Measurements from ENCODE around the gene CRHR2. TPM values are rescaled to one million over a fixed set of nuclear protein-coding genes. Genes with fewer than 3 reads are reported as not detected.

Gene CRHR2
- total RNA-seq, 2 donors from 2014 or later, result not detected

DNA sequence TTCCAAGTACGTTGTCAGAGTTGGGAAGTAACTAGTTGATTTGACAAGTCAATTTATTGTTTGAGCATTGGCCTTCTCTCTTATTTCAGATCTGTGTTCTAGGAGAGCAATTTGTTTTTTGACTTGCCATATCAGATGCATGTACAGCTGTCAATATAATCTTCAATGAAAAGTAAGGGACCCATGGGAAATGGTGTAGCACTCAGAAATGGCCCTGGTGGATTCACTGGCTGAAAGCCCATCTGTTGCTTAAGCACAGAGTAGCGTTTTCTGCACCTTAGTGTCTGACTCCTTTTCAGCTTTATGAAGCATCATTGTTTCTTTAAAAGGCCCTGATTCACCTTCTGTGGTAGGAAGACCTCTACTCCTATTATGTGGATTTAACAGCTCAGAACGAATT, 77.4 kb downstream of the CRHR2 start:
- peaks cover 69% of the 10 kb centered on the region for H3K4me1 Mint-ChIP-seq (ENCODE audit: low read depth)
- no peak for ATAC-seq (replicated peaks in 1 of 2)

More for the DNA sequence above, 77.4 kb downstream of the CRHR2 start:
- DNase-seq, result no peak
- H3K9me3 Mint-ChIP-seq, result no peaks in the 10 kb centered on the region
- H3K27ac Mint-ChIP-seq, result peak overlapping the region; percentile 98
- peaks cover 29 to 78% of the 10 kb centered on the region in 2 donors for H3K36me3 Mint-ChIP-seq (ENCODE audit: insufficient read depth in 2 of 2)
- H3K4me3 Mint-ChIP-seq, result peak overlapping the region in 1 of 2 donors; percentile 91
- H3K27me3 Mint-ChIP-seq (ENCODE audit: low read depth), result no peaks in the 10 kb centered on the region

Other genes with a start within 250 kb of the CRHR2 start
- gene NOD1, start 203.7 kb downstream of the CRHR2 start, total RNA-seq, result 10 to 100 TPM; 16.0 to 17.8 TPM
- gene GGCT, start 177.6 kb downstream of the CRHR2 start, total RNA-seq, result 10 to 100 TPM; 65.7 to 84.4 TPM
- gene GARS1, start 87.6 kb downstream of the CRHR2 start, total RNA-seq, result 100 to 1,000 TPM; 526 to 609 TPM
- under 1 TPM in 1 of 2 donors, not detected in 1; 0.53 TPM for gene INMT, start 69.7 kb upstream of the CRHR2 start, total RNA-seq
- gene MINDY4, start 89.0 kb upstream of the CRHR2 start, total RNA-seq, result 1 to 10 TPM; 1.1 to 1.9 TPM
- gene AQP1, start 229.4 kb upstream of the CRHR2 start, total RNA-seq, result under 1 TPM; 0.60 to 0.72 TPM